ENCODE data around the gene KISS1R. TPM values are rescaled to one million over a fixed set of nuclear protein-coding genes. Genes with fewer than 3 reads are reported as not detected.

Gene KISS1R
- total RNA-seq (2022; extraction: Qiagen RNA extraction; ENCODE audit: low read depth) = 0.18 to 0.67 TPM (median 0.39 TPM) in 5 replicates

DNA sequence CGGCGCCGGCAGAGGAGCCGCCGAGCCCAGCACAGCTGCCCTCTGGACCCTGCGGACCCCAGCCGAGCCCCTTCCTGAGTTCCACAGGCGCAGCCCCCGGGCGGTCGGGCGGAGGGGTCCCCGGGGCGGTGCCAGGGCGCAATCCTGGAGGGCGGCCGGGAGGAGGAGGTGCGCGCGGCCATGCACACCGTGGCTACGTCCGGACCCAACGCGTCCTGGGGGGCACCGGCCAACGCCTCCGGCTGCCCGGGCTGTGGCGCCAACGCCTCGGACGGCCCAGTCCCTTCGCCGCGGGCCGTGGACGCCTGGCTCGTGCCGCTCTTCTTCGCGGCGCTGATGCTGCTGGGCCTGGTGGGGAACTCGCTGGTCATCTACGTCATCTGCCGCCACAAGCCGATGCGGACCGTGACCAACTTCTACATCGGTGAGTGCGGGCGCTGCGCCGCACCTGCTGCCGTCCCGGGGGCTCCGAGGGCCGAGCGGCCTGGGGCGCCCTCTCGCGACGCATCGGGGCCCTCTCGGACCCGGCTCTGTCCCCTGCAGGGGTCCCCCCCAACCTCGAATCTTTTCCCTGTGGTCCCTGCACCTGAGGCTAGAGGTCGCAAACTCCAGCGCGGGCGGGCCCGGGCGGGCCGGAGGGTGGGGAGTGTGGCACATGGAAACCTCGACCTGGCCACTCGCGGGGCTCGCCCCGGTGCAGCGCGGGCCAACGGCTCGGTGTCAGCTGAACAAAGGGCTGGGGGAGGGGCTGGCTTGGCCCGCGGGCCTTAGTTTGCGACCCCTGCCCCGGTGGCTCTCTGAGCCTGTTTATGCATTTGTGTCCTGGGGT lies at the start of gene KISS1R:
Gene KISS1R, plus strand, starts transcription at position 11 of the 829 bp plus-strand sequence. Its CDS starts 170 bp downstream, at position 181.

DNA sequence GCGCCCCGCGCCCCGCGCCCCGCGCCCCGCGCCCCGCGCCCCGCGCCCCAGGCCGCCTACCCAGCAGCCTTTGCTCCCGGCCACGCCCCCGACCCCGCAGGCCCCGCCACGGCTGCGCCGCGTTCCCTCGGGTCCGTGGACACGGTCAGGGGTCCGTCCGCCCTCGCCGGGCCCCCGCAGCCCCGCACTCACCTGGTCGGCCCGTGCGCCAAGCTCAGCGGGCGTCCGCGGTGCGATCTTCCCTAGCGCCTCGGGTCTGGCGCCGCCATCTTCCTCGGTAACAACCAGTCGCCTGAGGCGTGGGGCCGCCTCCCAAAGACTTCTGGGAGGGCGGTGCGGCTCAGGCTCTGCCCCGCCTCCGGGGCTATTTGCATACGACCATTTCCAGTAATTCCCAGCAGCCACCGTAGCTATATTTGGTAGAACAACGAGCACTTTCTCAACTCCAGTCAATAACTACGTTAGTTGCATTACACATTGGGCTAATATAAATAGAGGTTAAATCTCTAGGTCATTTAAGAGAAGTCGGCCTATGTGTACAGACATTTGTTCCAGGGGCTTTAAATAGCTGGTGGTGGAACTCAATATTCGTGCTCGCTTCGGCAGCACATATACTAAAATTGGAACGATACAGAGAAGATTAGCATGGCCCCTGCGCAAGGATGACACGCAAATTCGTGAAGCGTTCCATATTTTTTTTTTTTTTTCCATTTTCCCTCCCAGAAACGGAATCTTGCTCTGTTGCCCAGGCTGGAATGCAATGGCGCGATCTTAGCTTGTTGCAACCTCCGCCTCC lies 24.0 kb upstream of the KISS1R start, which contains the start of the genes MED16 and RNU6-9:
Gene MED16, minus strand, starts transcription at position 294 of the 796 bp plus-strand sequence. CDS start 2,056 bp downstream, outside the sequence.
Gene RNU6-9, plus strand, starts transcription at position 591 of the 796 bp plus-strand sequence.

DNA sequence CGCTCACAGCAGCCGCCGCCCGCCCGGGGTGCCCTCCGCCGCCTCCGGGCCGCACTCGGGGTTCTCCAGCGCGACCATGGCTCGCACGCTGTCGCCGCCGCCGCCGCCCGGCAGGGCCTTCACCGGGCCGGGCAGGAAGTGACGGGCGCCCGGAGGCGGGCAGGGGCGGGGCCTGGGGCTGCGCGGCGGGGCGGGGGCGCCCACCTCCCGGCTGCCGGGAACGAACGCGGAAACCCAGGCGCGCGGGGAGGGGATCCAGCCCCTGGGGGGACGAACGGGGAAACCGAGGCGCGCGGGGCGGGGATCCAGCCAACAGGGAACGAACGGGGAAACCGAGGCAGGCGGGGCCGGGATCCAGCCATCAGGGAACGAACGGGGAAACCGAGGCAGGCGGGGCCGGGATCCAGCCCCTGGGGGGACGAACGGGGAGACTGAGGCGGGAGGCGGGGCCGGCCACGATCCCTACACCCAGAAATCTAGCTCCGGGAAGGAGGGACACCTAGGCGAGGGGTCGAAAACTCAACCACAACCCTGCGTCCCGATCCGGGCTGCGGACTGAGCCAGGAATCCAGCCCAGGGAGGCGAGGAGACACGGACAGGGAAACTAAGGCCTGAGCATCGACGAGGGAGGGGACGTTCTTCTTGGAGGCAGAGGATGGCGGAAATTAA lies 3.9 kb upstream of the KISS1R start, which contains the start of gene R3HDM4:
Gene R3HDM4, minus strand, starts transcription at position 140 of the 669 bp plus-strand sequence. Its CDS starts 62 bp downstream, at position 78.

DNA sequence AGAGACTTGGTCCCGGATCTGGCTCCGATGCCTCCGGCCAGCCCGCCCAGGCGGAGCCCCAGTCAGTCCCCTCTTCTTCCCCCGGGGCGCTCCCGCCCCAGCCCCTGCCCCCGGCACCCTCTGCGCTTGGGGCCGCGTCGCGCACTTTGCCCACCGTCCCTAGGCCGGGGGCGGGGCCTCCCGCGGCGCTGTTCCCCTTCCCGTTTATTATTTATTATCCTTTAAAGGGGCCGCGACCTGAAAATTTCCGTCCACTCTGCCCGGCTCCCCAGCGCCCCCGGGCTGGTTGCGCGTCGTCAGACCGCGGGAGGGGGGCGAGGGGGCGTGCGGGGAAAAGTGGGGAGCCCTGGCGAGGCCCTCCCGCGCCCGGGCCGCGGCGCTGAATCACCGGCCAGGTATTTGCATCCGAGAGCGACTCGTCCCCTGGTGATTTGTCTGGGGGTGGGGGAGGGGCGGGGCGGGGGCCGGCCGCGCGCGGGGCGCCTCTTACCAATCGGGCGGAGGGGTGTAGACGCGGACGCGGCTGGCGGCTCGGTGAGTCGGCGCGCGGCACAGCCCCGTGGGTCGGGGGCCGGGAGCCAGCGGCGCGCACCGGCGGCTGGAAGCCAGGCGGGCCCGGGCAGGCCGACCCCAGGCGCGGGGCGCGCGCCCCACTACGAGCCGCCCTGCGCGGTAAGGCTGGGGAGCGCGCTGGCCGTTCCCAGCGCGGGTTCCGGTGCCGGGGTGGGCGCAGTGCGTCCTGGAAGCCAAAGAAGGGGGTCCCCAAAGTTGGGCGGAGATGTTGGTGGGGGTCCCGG lies 8.6 kb downstream of the KISS1R start, which contains the start of gene ARID3A:
Gene ARID3A, plus strand, starts transcription at position 510 of the 797 bp plus-strand sequence. CDS start 3,494 bp downstream, outside the sequence.

Other genes with a start within 250 kb of the KISS1R start
- 198 to 248 TPM (median 224 TPM) in 5 replicates for gene FSTL3, start 240.9 kb upstream of the KISS1R start, total RNA-seq (2022; extraction: Qiagen RNA extraction; ENCODE audit: low read depth)
- not detected in 5 replicates for gene PRSS57, start 221.9 kb upstream of the KISS1R start, total RNA-seq (2022; extraction: Qiagen RNA extraction; ENCODE audit: low read depth)
- 9.8 to 18.2 TPM (median 15.0 TPM) in 5 replicates for gene PALM, start 208.4 kb upstream of the KISS1R start, total RNA-seq (2022; extraction: Qiagen RNA extraction; ENCODE audit: low read depth)
- 67.0 to 86.8 TPM (median 81.7 TPM) in 5 replicates for gene MISP, start 166.2 kb upstream of the KISS1R start, total RNA-seq (2022; extraction: Qiagen RNA extraction; ENCODE audit: low read depth)
- 206 to 217 TPM (median 211 TPM) in 5 replicates for gene PTBP1, start 119.9 kb upstream of the KISS1R start, total RNA-seq (2022; extraction: Qiagen RNA extraction; ENCODE audit: low read depth)
- 2.3 to 5.5 TPM (median 4.8 TPM) in 5 replicates for gene PLPPR3, start 95.4 kb upstream of the KISS1R start, total RNA-seq (2022; extraction: Qiagen RNA extraction; ENCODE audit: low read depth)
- 0.15 to 0.41 TPM (median 0.35 TPM) in 4 of 5 replicates, not detected in the other for gene AZU1, start 89.5 kb upstream of the KISS1R start, total RNA-seq (2022; extraction: Qiagen RNA extraction; ENCODE audit: low read depth)
- gene PRTN3, start 76.3 kb upstream of the KISS1R start, total RNA-seq (2022; extraction: Qiagen RNA extraction; ENCODE audit: low read depth) = 0.47 to 0.77 TPM (median 0.60 TPM) in 5 replicates
- gene ELANE, start 65.0 kb upstream of the KISS1R start, total RNA-seq (2022; extraction: Qiagen RNA extraction; ENCODE audit: low read depth) = 0.16 to 0.30 TPM (median 0.29 TPM) in 3 of 5 replicates, not detected in the others
- gene CFD, start 57.7 kb upstream of the KISS1R start, total RNA-seq (2022; extraction: Qiagen RNA extraction; ENCODE audit: low read depth) = 11.2 to 22.1 TPM (median 21.4 TPM) in 5 replicates
- 14.8 to 22.3 TPM (median 21.5 TPM) in 5 replicates for gene MED16, start 24.1 kb upstream of the KISS1R start, total RNA-seq (2022; extraction: Qiagen RNA extraction; ENCODE audit: low read depth)
- not detected in 5 replicates for gene RNU6-9, start 23.8 kb upstream of the KISS1R start, total RNA-seq (2022; extraction: Qiagen RNA extraction; ENCODE audit: low read depth)
- gene R3HDM4, start 4.1 kb upstream of the KISS1R start, total RNA-seq (2022; extraction: Qiagen RNA extraction; ENCODE audit: low read depth) = 28.8 to 49.8 TPM (median 38.1 TPM) in 5 replicates
- gene ARID3A, start 8.7 kb downstream of the KISS1R start, total RNA-seq (2022; extraction: Qiagen RNA extraction; ENCODE audit: low read depth) = 3.3 to 7.1 TPM (median 5.4 TPM) in 5 replicates
- gene WDR18, start 67.0 kb downstream of the KISS1R start, total RNA-seq (2022; extraction: Qiagen RNA extraction; ENCODE audit: low read depth) = 46.9 to 74.3 TPM (median 68.3 TPM) in 5 replicates
- gene GRIN3B, start 83.1 kb downstream of the KISS1R start, total RNA-seq (2022; extraction: Qiagen RNA extraction; ENCODE audit: low read depth) = 1.8 to 3.2 TPM (median 2.6 TPM) in 5 replicates
- gene TMEM259, start 103.8 kb downstream of the KISS1R start, total RNA-seq (2022; extraction: Qiagen RNA extraction; ENCODE audit: low read depth) = 84.8 to 128 TPM (median 125 TPM) in 5 replicates
- not detected in 5 replicates for gene RNU6-2, start 104.2 kb downstream of the KISS1R start, total RNA-seq (2022; extraction: Qiagen RNA extraction; ENCODE audit: low read depth)
- gene CNN2, start 109.3 kb downstream of the KISS1R start, total RNA-seq (2022; extraction: Qiagen RNA extraction; ENCODE audit: low read depth) = 77.5 to 88.2 TPM (median 83.4 TPM) in 5 replicates
- 14.9 to 17.5 TPM (median 16.8 TPM) in 5 replicates for gene ABCA7, start 122.8 kb downstream of the KISS1R start, total RNA-seq (2022; extraction: Qiagen RNA extraction; ENCODE audit: low read depth)
- gene ARHGAP45, start 149.8 kb downstream of the KISS1R start, total RNA-seq (2022; extraction: Qiagen RNA extraction; ENCODE audit: low read depth) = 2.8 to 4.7 TPM (median 4.4 TPM) in 5 replicates
- 180 to 261 TPM (median 238 TPM) in 5 replicates for gene POLR2E, start 178.0 kb downstream of the KISS1R start, total RNA-seq (2022; extraction: Qiagen RNA extraction; ENCODE audit: low read depth)
- 452 to 503 TPM (median 489 TPM) in 5 replicates for gene GPX4, start 186.7 kb downstream of the KISS1R start, total RNA-seq (2022; extraction: Qiagen RNA extraction; ENCODE audit: low read depth)

Measured in A549 treated with GW870086 at 1 μM for 4 hours (cell line).